Measurements from ENCODE around the gene TMEM88.

The TMEM88 gene

DNA sequence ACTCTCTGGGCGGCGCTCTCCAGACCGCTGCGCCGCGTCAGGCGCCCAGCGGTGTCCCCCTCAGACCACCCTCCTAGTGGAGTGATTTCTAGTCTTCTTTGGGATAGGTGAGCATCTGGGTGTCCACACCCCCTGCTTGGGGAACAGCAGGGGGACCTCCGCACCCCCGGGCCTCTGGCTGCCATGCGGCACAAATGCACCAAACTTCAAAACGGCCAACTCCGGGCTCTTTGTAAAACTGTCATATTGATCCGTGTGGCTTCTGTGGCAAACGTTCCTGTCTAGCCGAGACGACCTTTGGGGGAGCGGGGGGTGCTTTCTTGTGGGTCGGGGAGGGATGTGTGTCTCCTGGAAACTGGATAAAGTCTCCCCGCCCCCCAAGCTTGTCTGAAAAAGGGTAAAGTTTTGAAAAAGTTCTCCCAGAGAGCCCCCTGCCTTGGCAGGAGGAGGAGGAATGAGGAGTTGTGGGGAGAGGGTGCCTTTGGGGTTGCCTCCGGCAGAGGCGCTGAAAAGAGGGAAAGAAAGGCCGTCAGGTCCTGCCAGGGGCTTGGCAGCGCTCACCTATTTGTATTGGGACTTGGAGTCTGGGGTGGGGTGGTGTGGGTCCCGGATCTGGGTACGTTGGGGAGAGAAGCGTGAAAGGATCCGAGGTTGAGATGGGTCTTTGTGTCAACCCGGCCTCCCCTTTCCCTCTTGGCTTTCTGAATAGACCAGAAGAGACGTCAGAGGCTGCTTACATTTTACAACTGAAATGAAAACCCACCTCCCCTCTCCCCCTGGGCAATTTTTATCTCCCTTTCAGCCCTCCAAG, 31.6 kb downstream of the TMEM88 start:
- DNase-seq, result no peak

DNA sequence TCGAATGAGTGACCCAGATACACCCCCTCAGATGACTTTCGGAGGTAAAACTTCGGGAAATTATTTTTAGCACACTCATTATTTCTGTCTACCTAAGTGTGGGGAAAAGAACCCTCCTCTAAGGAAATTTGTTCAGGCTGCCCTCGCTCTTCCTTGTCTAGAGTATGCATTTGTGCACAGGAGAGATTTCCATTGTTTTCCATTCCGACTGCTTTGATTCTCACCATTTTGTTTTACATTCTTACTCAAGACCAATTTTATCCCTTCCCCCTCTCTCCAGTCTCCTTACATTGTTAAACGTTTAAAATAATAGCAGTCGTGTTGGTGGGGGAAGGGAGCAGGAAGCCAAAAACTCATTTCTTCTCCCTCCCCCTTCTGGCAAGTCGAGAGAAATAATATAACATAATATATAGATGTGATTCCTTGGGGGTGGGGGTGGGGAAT, 32.2 kb downstream of the TMEM88 start:
- no peak for DNase-seq

DNA sequence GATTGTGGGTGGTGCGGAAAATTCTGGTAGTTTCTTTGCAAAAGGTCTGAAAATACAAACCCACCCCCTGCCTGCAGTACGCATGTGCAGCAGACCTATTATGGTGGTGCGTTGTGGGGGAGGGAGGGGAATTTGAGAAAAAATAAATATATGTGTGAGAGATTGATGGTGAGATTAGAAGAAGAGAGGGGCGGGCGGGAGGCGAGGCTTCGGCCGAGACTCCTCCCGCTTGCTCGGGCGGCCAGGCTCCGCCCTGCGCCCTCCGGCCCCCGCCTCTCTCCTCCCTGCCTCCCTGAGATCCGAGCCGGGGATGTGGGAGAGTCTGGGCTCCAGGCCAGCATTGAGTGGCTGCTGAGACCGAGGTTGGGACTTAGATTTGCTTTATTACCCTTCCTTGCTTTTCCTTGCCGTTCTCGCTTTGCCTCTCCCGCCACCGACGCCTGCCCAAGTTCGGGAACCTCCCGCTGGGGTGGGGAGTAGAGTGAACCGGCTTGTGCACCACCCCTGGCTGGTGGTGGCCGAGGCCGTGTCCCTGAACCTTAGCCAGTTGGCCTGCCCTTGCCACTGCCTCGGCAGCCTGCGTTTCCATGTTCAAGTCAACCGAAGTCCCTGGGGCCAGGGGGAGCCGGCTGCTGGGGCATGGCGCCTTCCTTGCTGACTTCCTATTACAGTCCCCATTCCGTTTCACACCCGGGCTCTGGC, 32.8 kb downstream of the TMEM88 start:
- DNase-seq, result peak; percentile 69 to 80

DNA sequence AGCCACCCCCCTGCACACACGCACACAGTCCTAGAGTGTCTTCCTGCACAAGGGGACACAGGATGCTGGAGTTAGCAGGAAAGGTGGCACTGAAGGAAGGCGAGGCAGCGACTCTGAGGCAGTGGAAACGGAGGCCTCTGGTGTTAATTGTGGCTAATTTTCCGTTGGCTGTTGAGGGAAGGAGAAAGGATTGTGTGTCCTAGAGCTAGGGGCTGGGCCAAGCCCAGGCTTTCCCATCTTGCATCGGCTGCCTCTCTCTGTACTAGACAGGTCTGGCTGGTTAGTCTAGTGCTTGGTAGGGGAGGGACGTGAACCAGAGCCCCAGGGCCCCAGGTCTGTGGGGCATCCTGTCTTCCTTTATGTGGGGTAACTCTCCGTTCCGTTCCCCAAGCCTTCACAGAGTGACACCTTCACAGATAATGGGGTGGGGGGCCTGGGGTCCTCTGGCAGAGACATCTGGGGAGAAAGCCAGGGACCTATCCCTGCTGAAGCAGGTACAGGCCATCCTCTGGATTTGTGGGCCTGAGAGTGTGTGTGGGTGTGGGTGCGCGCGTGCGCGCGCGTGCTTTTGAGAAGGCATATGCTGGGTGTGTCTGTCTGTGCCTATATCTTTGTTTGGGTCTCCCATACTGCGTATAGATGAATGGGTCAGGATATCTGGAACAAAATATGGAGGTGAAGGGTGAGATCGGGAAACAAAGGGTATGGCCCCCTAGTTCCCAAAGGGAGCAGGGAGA, 33.5 kb downstream of the TMEM88 start, which contains the start of gene CHD3:
Gene CHD3 (plus strand): TSS at position 606 of the 737 bp plus-strand sequence. CDS start 212 bp downstream, outside the sequence.
- DNase-seq, result no peak

DNA sequence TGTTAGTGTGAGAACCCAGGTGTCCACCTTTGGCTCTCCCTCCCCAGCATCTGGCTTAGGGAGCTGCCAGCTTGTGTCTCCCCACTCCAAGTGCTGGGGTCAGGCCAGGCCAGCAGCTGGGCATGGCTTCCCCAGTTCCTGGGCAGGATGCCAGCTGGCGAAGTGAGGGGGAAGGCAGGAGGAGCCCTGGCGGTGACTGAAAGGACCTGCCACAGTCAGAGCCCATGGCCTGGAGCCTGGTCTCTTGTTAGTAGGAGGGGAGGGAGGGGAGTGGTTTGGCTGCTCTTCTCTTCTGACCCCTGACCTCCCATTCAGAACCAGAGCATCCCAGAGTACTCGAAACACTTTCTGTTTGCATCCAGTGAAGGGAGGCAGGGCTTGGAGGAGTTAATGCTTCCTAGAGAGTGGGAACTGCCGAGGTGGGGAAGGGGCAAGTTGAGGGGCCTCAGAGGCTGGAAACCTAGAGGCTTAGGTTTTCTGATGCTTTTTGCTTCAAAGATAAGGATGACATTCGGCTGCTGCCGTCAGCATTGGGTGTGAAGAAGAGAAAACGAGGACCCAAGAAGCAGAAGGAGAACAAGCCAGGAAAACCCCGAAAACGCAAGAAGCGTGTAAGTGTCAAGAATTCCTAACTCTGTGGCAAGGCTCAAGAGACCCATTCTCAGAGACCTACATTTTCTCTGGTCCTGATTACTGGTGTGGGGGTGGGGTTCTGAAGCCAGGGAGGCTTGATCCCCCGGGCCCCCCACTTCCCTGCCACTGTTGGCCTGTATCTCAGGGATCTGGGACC, 34.5 kb downstream of the TMEM88 start:
- DNase-seq, result peak; percentile 82 to 83

DNA sequence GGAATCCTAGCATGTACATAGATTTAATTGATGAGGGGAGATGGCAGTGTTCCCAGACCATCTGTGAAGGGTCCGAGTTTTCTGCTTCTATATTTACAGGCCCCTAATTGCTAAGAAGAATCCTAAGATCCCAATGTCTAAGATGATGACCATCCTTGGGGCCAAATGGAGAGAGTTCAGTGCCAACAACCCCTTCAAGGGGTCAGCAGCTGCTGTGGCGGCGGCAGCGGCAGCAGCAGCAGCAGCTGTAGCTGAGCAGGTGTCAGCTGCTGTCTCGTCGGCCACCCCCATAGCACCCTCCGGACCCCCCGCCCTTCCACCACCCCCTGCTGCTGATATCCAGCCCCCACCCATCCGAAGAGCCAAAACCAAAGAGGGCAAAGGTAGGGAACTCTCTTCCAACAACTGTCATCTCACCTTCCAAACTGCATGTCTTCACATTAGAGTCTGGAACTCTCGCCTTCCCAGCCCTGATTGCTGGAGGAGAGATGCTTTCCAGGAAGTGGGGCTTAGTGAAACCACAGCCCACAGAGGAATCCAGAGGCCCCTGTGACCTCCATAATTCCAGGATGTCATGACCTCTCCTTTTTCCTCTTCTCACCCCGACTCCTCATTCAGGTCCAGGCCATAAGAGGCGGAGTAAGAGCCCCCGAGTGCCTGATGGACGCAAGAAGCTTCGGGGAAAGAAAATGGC, 38.5 kb downstream of the TMEM88 start:
- DNase-seq, result no peak

DNA sequence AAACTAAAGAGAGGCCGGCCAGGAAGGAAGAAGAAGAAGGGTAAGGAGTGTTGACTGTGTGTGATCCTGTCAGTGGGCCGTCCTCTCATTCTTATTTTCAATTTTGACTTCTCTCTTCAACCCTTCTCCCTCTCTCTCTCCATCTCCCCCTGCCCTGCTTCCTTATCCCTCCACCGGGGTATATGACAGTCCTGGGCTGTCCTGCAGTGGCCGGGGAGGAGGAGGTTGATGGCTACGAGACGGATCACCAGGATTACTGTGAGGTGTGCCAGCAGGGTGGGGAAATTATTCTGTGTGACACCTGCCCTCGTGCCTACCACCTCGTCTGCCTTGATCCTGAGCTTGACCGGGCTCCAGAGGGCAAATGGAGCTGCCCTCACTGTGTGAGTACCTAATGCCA, 39.4 kb downstream of the TMEM88 start:
- DNase-seq, result no peak

DNA sequence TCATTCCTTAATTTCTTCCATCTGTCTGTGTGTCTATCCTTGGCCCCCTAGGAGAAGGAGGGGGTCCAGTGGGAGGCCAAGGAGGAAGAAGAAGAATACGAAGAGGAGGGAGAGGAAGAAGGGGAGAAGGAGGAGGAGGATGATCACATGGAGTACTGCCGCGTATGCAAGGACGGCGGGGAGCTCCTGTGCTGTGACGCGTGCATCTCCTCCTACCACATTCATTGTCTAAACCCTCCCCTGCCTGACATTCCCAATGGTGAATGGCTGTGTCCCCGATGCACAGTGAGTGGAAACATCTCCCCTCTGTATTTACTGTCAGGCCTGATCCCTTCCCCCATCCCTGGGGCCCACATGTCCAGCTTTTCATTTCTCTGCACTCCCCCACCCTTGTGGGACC, 40.0 kb downstream of the TMEM88 start:
- no peak for DNase-seq

DNA sequence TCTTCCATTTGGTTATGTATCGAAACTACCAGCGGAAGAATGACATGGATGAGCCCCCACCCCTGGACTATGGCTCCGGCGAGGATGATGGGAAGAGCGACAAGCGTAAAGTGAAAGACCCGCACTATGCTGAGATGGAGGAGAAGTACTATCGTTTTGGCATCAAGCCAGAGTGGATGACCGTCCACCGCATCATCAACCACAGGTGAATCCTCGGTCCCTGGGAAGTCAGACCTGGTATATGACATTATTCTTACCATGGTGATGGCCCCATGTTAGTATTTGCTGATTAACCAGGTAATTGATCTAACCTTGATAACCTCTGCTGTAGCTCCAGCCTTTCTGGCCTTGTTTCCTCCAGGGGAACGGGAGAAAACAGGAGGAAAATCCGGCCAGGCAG, 42.2 kb downstream of the TMEM88 start:
- DNase-seq, result no peak

DNA sequence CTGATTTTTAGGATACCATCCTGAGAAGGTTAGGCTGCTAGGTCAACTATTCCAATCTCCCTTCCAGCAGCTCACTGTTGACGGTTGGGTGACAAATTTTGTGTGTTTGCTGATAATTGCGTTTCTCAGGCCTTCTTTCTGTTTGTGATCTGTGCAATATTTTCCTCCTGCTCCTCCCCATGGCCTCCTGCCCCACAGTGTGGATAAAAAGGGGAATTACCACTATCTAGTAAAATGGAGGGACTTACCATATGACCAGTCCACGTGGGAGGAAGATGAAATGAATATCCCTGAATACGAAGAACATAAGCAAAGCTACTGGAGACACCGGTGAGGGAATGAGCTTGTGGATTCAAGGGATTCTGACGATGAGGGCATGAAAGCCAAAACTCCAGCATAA, 42.9 kb downstream of the TMEM88 start:
- peak; percentile 80 to 86 for DNase-seq

DNA sequence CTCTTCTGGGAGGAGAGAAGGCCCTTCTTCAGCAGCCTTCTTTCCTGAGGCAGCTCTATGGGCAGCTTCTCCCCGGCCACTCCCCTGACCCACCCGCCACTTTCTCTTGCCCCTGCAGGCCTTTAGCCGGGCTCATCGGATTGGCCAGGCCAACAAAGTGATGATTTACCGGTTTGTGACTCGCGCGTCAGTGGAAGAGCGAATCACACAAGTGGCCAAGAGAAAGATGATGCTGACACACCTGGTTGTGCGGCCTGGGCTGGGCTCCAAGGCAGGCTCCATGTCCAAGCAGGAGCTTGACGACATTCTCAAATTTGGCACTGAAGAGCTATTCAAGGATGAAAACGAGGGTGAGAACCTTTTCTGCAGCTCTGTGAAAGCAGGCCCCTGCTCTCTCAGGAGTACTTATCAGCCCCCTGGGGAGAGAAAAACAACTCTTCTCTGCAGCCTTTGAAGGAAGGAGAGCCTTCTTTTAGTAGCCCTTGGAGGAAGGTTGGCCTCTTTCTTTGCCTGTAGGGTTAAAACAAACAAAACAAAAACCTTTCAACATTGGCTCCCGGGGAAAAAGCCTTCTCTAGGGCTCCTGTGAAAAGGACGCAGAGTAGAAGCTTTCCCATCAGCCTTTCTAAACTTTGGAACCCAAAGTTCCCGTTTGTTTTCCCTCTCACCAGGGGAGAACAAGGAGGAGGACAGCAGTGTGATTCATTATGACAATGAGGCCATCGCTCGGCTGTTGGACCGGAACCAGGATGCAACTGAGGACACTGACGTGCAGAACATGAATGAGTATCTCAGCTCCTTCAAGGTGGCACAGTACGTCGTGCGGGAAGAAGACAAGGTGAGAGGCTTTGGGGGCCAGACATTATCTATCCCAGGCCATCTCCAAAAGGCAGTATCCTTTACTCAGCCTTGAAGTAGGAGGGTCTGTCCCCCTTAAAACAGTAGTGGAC, 48.6 kb downstream of the TMEM88 start:
- DNase-seq, result no peak

All from inflammatory macrophage treated with lipopolysaccharide for 1 hour (primary cell).